Stimulated activated CD8-positive, alpha-beta memory T cell treated with anti-CD3 and anti-CD28 coated beads, Interleukin-7, amount 100 ng/mL, for 4 hours (primary cell): Measurements from ENCODE around the gene TMBIM4.
"Not testable (repeated sequence)": the region's sequence is repeated elsewhere in the genome, so short reads cannot be mapped to it uniquely, and the experiment has no call there.

Experiments
- DNase-seq, 2 donors: peaks; one replicate each; pipeline ENCODE4 v3.0.0-alpha.2; 2020; ENCODE audit warnings: low read depth in 2 of 2

Gene TMBIM4, protein sequence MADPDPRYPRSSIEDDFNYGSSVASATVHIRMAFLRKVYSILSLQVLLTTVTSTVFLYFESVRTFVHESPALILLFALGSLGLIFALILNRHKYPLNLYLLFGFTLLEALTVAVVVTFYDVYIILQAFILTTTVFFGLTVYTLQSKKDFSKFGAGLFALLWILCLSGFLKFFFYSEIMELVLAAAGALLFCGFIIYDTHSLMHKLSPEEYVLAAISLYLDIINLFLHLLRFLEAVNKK

DNA sequence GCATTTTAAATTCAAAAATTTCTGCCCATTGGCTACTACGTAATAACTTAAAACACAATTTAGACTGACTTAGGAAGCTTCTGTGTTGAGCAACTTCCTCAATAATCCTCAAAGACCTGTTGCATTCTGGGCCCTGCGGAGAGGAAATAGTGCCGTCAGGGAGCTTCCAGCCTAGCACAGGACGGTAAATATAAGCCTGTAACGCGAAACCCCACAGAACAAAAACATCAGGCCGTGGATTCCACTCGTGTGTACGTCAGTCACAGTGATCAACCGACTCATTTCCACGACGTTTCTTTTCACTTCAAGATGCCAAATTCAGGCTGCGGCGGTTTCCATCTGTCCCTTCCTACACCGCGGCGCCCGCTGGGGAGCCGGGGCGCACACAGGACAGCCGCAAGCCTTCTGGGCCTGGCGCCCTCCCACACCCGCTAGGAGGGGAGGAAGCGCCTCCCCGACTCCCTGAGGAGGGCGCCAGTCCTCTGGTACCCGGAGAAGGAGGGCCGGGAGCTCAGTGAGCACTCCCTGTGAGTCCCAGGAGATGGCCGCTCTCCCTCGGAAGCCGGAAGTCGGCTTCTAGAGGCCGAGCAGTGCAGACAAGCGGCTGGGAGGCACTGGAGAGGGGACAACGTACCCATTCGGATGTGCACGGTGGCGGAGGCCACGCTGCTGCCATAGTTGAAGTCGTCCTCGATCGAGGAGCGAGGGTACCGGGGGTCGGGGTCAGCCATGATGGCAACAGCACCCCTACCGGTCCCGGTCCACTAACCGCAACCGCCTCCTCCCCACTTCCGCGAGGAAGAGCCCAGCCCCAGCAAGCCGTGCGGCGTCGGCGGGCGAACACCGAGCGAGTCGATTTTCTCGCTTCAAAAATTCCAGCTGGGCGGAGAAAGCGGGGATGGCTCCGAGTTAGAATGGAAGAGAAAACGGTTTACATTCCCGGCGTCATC is at the start of gene TMBIM4:
TSS of gene TMBIM4 (minus strand) at position 776 of the 950 bp plus-strand sequence. CDS start at position 731, 45 bp downstream.
- DNase-seq = peak; percentile 75 to 84

DNA sequence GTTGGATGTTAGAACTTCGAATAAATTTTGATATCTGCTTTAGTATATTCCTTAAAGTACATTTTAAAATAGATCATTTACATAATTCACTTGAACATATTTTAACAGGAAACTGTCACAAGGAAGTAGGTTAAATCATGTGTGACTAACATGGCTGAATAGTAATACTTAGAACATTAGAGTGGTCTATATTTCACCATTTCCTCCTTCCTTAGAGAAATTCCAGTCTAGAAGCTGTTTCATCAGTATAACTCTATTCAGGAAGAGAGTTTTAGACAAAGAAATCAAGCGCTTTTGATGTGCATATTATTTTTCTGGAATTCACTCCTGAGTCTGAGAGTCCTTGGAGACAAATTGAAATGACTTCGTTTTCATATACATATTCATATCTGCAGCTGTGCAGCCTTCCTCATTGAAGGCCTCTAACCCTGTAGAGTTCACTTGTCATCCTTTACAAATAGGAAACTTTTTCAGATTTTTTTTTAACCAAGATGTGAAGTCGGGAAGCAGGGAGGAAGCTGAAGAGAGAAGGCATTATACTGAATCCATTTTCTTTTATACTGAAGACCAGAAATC is 47.6 kb upstream of the TMBIM4 start:
- DNase-seq = no peak

DNA sequence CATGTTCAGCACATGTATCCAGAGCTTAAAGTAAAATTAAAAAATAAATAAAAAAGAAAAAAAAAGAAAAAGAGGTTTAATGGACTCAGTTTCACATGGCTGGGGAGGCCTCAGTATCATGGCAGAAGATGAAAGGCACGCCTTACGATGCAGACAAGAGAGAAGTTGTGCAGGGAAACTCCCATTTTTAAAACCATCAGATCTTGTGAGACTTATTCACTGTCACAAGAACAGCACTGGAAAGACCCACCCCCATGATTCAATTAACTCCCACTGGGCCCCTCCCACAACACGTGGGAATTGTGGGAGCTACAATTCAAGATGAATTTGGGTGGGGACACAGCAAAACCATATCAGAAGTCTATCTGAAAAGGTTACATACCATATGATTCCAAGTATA is 43.2 kb upstream of the TMBIM4 start:
- DNase-seq = not testable (repeated sequence)

DNA sequence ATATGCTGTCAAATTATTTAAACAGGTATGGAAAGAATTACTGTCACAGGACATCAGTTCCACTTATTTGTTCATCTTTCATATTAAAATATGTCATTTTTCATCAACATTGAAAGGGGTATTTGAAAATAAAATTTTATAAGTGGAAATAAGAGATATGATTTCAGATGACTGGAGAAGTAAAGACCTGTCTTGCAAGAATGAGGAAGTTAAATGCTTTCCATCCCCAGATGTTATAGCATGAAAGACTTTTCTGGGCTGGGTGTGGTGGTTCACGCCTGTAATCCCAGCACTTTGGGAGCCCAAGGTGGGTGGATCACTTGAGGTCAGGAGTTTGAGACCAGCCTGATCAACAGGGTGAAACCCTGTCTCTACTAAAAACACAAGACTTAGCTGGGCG is 41.8 kb upstream of the TMBIM4 start:
- DNase-seq = not testable (repeated sequence)

DNA sequence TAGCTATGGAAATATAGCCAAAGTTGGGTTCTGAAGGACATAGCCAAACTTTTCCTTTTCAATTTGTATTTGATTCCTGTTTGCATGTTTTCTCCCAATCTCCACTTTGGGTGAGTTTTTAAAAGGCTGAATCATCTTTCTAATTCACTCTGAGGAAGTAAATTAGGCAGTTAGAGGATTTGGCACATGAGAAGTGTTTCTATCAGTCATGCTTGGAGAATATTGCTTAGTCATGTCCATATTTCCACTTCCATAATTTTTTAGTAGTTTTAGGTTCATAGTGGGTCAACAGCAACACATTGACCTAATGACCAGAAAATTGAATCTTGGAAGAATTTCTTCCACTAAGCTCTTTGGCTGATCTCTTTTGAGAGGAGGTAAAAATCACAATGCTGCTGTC is 41.0 kb upstream of the TMBIM4 start:
- no peak for DNase-seq

DNA sequence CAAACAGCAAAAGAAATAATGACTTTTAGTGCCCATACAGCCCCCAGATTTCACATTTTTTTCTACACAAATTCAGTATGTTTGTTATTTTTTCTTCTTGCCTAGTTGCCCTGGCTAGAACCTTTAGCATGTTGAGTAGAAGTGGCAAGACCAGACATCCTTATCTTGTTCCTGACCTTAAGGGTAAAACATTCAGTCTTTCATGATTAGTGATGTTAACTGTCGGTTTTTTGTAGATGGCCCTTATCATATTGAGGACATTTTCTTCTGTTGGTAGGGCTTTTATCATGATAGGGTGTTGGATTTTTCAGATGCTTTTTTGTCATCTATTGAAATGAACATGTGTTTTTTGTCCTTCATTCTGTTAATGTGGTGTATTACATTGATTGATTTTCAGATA is 36.3 kb upstream of the TMBIM4 start:
- no peak for DNase-seq

DNA sequence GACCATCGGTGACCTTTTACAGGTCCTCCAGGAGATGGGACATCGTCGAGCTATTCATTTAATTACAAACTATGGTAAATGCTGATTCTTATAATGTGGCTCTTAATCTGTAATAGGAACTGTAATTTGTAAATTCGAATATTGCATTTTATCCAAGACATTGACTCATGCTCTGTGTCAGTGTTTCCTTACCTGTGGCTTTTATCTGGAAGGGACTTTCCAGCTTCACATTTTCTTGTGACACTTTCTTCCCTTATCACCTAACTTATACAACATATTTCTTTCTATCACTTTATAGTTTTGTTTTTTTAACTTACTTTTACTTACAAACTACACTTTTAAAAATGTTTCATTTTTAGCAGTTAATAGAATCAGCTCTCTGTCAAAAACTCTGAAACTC is 34.0 kb upstream of the TMBIM4 start:
- no peak for DNase-seq

DNA sequence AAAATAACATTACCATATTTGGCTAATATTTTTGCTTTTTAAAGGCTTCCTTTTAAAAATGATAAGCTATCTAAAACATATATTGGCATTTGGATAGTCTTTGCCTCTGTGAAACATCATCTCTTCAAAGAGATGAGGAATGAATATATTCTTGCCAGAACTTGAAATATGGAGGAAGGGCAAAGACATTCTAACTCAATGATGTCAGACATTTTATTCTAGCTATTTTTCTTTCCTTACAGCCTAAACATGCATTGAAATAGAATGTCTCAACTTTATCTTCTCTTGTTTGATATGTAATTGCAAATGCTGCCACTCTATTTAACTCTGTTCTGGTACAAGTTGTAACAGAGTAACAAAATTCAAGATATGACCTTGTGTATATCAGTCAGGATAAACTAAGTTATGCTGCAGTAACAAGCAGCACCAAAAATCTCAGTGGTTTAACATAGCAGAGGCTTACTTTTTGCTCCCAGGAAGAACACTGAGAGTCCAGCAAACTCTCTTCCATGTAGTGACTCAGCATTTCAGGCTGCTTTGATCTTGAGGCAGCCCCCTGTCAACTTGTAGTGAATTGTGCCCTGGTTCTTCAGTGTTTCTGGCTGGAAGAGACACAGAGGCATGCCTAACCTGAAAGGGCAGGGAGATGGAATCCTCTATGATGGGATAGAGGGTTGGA is 30.2 kb upstream of the TMBIM4 start:
- no peak for DNase-seq

DNA sequence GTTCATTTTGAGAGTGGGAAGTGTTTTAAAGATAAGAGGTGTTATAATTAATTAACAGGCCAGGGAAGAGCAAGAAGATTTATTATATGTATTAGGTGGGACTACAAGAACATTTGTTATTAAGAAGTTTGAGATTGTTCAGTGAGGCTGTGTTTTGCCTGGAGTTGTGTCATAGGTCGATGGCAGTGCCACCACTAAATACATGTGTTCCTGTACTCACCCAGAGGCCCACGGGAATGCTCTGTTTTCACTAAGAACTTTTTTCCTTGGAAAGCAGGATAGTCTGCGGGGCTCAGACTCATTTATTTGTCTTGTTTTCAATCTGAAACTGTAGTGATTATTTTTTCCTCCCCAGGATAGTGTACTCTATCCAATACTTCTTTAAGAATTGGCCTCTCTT is 29.3 kb upstream of the TMBIM4 start:
- no peak for DNase-seq

DNA sequence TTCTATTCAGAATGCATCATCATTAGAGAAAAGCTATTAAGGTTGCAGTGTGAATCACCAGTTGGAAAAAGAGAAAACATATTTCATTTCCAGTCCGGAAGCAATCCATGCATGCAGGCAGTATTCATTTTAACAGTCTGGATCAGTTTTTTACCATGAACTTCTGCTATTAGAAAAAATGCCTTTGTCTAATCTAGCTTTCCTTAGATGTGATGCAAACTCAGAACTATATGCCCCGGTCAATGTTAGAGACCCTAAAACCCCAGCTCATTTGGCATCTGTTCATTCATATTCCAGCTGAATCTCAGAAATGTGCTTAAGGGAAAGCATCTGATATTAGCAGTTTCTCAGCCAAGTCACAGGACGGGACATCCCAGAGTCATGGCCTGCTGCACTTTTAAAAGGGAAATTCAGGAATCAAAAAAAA is 27.7 kb upstream of the TMBIM4 start:
- DNase-seq = no peak

DNA sequence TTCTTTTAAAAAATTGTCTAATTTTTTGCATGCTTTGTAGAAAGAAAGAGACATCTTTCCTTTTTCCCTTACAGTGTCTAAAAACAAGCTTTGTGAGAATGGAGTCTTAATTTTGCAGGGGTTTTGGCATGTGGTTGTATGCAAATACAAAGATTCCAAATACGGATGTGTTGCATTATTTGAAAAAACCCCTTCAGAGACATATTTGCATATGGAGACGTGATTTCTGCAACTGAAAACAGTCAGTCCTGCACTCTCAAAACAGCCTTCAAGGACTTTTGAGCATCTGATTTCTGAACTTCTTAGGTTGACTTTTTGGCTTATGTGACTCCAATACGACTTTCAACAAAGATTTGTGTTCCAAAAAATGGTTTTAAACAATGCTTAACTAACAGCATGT is 27.0 kb upstream of the TMBIM4 start:
- no peak for DNase-seq

DNA sequence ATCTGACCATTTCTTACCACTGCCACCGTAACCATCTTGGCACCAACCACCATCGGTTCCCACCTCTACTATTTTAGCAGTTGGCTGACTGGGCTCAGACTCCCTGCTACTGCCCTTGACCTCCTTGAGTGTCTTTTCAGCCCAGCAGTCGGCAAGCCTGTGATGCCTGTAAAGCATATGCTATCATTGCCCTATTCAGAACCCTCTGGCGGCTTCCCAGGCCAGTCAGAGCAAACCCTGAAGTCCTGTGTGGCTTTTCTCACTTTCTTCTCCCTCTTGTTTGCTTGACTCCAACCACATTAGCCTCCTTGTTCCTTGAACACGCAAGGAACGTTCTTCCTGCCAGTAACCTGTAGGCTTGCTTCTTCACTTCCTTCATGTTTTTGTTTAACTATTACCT is 25.4 kb upstream of the TMBIM4 start:
- no peak for DNase-seq

DNA sequence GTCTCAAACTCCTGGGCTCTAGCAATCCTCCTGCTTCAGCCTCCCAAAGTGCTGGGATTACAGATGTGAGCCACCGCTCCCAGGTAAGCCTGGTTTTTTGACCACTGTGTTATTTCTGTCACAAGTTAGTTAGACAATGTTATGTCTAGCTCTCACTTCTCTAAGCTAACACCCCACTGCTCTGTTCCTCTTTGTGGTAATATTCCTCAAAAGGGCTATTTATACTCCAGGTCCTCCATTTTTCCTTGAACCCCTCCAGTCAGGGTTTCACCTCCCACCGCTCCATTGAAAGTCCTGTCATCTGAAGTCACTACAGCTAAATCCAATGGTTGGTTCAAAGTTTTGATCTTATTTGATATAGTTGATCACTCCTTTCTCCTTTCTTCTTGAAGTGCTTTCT is 24.3 kb upstream of the TMBIM4 start:
- DNase-seq = no peak

DNA sequence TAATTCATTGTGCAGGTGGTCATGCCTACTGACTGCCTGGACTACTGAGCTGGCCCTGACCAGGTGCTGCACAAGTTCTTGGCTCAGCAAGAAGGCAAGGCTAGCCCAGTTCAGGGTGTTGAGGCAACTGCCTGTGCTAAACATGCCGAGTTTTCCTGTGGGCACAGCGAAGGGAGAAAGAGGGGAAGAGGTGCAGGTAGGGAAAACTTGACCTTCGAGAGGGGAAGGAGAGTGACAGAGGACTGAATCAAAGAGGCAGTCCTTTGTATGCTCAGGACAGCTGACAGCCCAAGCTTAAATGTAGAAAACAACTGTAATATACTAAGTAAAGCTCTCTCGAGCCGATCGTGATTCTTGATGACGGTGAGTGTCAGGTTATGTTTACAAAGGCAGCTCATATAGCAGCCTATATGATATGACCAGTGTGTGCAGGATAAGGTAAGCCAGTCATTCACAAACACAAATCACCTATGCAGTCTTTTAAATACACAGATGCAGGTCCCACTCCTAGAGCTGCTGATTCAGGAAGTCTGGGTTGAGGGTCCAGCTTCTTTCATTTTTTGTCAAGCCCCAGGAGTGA is 21.8 kb upstream of the TMBIM4 start:
- no peak for DNase-seq

DNA sequence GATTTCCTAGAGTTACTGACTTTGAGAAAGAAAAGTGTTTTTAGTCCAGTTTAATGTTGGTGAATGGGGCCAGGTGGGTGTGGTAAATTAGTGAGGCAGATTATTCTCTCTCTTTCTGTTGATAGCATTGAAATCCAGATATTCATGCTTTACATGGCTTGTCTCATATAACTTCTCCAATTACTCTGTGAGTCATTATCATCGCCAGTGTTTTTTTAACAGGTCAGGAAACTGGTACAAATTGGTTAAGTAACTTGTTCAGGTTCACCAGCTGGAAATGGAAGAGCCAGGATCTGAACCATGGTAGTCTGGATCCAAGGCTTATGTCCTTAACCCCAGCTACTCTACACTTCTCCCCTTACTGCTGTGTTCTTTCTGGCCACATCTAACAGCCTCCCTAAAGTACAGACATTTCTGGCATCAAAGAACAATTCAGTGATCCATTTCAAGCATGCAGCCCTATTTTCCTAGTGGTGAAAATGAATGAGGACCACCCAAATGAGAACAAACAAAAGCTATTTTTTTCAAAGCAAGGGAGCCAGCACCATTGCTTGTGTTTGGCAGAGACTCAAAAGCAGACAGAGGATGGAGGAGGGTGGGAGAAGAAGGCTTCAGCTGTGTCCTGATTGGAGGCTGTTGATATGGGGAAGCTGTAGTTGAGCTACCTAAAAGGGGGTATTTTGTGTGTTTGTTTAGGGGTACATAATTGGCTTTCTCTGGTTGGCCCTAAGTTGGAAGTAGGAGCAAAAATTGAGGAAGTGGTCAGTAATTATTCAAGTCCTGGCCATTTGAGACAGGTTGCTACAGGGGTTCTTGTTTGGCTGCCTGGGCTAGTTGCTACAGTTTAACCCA is 20.9 kb upstream of the TMBIM4 start:
- no peak for DNase-seq

DNA sequence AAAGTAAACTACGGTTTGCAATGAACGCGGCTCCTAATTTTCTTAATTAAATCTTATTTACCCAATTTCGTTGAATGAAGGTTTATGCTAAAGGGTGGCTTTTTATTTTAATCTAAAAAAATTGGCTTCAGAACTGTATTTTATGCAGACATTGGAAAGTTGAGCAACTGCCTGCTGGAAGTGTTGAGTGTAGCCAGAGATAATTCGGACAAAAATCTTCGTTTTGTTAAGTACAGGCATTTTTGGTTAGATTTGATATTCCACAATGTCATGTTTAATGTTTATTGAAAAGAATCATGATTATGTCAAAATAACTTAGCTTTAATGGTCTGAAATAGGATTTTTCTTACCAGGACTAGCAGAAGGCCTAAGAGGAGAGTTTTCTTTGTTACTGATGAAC is 20.1 kb upstream of the TMBIM4 start:
- DNase-seq = no peak

DNA sequence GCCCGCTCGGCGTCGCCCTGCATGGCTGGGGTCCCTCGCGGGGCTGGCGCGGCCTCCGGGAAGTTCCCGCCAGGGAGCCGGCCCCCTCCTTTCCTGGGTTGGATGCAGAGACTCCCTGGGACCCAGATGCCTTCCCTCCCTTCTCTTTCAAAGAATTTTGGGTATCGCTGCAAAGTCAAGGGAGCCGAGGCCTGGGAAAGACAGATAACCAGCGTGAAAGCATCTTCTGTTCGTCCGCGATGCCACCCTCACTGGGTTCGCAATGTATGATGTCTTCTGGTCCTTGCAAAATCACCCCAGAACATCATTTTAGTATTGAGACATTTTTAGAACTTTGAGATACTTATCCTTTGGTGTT is 19.7 kb upstream of the TMBIM4 start:
- no peak for DNase-seq

DNA sequence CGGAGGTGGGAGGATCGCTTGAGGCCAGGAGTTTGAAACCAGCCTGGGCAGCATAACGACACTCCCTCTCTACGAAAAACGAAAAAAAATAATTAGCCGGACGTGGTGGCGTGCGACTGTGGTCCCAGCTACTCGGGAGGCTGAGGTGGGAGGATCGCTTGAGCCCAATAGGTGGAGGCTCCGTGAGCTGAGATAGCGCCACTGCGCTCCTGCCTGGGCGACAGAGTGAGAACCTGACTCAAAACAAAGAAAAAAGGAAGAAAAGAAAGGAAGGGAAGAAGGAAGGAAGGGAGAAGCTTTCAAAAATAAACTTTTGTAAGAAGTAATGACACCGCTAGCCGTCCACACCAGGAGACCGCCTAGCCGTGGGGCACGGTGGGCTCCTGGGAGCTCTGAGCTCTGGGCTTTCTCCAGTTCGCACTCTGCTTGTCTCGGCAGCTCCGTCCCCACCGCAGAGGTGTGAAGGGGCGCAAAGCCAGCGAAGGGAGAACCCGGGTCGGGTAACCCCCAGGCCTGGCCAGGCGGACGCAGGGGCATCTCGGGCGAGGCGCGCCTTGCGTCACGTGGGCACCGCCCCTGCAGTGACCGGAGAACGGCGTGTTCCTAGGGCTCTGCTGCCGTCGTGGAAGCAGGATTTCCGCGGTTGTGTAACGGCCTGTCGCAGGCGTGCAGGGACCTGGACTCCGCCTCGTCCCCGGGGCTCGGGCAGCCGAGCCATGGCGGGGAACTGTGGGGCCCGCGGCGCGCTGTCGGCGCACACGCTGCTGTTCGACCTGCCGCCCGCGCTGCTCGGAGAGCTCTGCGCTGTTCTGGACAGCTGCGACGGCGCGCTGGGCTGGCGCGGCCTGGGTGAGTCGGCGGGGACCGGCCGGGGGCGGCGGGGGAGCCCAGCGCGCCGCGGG is 19.0 kb upstream of the TMBIM4 start, which contains the start of gene IRAK3:
TSS of gene IRAK3 (plus strand) at position 631 of the 902 bp plus-strand sequence. CDS start at position 717, 86 bp downstream.
- peak in 1 of 2 donors; percentile 29 for DNase-seq

DNA sequence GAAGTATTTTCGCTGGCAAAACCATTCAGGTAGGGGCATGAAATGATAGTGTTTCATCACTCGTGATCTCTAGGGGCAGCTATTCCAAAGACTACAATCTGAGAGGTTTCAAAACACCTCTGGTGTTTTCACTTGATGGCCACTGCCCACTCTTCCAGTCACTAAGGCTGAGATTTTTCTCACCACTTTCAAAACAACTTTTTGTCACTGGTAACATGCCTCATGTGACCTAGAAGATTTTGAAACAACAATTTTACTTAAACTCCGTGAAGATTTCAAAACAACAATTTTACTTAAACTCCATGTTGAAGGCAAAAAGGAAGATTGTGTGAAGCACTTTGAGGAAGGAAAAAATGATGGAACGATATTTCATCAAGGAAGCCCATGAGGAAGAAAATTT is 18.0 kb upstream of the TMBIM4 start:
- DNase-seq = no peak

DNA sequence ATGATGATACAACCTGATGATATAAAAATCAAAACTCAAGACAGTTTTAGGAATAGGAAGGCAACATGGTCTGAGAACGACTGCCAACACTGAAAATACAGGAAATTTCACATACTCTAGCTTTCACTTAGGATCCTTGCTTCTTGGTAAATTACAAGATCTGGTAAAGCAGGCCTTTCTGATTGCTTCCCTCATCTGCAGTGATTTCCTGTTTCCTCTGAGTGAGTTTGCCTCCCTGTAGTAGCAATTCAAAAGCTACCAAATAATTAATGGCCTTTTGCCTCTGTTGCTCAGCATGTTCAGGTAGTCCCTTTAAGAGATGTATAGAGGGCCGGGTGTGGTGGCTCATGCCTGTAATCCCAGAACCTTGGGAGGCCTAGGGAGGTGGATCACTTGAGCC is 17.2 kb upstream of the TMBIM4 start:
- no peak for DNase-seq
